ENCODE data around the gene IWS1.
A peak's percentile ranks its signal among the peaks of the same experiment; 100 is the strongest.
"Not testable (repeated sequence)": the region's sequence is repeated elsewhere in the genome, so short reads cannot be mapped to it uniquely, and the experiment has no call there.

The IWS1 gene

DNA sequence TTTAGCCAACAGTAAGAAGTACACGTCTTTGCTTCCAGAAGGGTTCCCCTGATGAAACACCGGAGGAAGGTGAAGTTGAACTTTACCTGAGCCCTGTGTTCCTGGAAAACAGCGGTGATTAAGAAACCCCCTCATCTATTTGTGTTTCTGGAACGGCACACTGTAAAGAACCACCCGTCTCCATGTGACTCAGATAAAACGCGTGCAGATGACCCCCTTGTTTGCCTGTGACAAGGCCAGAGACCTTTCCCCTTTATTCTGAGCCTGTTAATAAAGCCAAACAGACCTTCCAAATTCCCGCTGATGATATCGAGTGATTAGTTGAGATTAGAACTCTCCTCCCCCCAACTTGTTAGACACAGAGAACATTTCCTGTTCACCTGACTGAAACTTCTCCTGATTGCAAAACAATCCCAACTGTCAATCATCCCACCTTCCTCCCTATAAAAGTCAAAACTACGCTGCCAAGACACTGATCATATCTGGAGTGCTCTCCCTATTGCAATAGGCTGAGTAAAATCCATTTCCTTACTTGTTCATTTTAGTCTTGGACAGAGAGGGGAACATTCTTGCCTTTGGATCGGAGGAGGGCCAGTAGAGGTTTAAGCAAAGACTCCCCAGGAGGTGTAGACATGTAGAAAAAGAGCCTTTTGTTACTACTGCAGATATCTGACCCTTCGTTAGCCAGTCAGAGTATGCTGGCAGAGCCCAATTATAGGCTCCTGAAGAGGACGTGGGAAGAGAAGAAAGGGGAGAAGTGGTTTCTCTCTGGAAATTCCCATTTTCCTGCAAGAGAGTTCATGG, 914 bp upstream of the IWS1 start:
- no peak for DNase-seq (ENCODE audit: low spot score)

GRCh38 chr2:127525691-127526131, 578 bp downstream of the IWS1 start:
- peak; percentile 50 for DNase-seq (ENCODE audit: low spot score)

GRCh38 chr2:127524198-127524834, 2.0 kb downstream of the IWS1 start:
- DNase-seq (ENCODE audit: low spot score): not testable (repeated sequence)

GRCh38 chr2:127523269-127523939, 2.9 kb downstream of the IWS1 start:
- DNase-seq (ENCODE audit: low spot score): no peak

GRCh38 chr2:127520424-127520823, 5.9 kb downstream of the IWS1 start:
- DNase-seq (ENCODE audit: low spot score): no peak

DNA sequence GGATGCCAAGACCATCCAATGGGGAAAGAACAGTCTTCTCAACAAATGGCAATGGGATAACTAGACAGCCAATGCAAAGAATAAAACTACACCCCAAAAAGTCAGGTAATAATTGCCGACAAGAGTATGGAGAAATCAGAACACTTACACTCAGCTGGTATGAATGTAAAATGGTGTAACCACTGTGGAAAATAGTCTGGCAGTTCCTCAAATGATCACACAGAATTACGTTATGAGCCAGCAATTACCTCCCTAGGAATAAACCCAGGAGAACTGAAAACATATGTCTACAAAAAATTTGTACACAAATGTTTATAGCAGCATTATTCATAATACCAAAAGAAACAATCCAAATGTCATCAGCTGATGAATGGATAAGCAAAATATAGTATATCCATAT, 8.8 kb downstream of the IWS1 start:
- no peak for DNase-seq (ENCODE audit: low spot score)

DNA sequence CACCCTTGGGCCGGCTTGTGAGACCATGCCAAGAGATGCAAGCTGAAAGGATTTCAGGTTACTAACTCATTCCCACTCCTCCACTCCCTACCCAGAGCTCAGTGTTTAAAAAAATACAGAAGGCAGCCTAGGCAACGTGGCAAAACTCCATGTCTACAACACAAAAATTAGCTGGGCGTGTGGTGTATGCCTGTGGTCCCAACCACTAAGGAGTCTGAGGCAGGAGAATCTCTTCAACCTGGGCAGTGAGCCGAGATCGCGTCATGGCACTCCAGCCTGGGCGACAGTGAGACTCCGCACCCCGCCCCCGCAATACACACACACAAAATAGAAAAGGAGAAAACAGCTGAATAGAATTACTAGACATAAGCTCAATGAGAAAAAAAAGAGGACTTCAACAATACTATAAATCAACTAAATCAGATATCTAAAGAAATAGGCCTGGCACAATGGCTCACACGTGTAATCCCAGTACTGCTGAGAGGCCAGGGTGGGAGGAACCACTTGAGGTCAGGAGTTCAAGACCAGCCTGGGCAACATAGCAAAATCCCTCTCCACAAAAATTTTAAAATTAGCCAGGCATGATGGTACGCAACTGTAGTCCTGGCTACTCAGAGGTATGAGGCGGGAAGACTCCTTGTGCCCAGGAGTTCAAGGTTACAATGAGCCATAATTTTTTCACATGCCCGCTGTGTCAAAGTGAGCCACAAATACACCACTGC, 10.1 kb downstream of the IWS1 start:
- peak; percentile 78 for DNase-seq (ENCODE audit: low spot score)

DNA sequence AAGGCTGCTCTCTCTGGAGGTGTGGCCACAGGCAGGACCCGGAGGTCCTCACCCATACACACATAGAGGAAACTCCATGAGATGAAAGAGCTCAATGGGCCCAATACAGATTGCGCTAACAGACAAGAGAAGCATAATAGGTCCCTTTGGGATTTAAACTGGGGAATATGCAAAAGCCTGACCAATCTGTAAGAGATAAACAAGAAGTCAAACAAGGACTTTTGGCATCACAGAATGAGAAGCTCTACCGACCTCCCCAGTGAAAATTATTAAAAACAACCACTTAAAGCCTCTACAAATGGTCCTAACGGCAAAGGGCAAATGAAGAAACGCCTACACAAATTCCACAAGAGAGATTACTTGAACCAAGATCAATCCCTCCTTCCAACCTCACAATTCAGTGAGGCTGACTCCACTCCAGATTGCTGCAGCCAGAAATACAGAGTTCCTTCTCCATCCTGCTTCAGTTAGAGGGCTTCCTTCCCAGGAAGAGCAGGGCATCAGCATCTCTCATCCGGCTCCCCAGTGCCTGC, 10.8 kb downstream of the IWS1 start:
- DNase-seq (ENCODE audit: low spot score): no peak

DNA sequence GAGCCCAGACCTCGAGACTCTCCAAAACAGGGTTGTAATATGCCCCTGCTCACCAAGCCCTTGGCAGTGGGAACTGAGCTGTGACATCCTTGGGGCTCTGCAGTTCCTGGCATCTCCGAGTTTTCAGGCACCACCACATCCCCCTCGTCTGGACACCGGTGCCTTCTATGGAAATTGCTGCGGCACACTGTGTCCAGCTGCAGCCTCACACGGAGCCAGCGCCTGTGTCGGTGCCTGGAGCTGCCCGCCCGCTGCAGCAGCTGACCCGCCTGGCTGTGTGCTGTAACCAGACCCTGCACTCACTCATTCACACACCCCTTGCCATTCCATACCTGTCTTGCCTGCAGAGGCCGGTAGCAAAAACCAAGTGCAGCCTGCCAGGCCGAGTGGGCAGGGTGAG, 11.8 kb downstream of the IWS1 start:
- no peak for DNase-seq (ENCODE audit: low spot score)

- no peak for DNase-seq (ENCODE audit: low spot score)
Observed at GRCh38 chr2:127514076-127514475, 12.2 kb downstream of the IWS1 start.

- DNase-seq (ENCODE audit: low spot score): no peak
Observed at GRCh38 chr2:127512362-127512761, 13.9 kb downstream of the IWS1 start.

DNA sequence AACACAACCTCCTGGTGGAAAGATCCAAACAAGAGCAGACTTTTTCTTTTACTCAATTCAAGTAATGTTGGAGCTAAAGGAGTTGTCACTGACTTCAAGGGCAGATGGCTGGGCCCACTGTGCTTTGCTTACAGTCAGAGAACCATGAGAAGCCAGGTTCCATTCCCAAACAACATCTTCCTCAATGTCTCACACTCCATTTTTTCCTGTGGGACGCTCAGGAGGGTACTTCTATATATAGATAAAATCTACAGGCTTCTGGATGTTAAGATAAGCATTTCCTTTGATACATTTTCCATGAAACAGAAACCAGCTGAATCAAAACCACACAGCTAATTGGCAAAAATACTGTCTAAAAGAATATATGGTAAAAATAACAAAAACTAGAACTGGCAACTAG, 14.4 kb downstream of the IWS1 start:
- no peak for DNase-seq (ENCODE audit: low spot score)

- no peak for DNase-seq (ENCODE audit: low spot score)
Observed at GRCh38 chr2:127511090-127511695, 15.1 kb downstream of the IWS1 start.

DNA sequence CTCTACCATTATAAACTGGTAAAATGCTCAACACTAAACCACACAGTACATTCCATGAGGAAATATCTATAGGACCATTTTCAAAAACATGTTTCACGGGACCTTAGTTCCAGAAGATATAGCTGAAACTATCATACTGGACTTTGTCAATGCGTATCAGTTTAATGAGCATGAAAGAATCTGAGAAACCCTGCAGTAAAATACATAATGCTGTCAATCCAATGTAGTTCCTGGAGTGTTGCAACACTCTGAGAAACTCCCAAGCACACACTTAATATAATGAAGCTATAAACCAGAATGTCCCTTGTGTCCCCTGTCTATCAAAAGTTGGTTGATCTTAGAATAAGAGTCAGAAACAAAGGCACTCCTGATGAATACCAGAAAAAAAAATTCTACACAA, 16.2 kb downstream of the IWS1 start:
- DNase-seq (ENCODE audit: low spot score): no peak

GRCh38 chr2:127508631-127509034, 17.7 kb downstream of the IWS1 start:
- peak; percentile 91 for DNase-seq (ENCODE audit: low spot score)

DNA sequence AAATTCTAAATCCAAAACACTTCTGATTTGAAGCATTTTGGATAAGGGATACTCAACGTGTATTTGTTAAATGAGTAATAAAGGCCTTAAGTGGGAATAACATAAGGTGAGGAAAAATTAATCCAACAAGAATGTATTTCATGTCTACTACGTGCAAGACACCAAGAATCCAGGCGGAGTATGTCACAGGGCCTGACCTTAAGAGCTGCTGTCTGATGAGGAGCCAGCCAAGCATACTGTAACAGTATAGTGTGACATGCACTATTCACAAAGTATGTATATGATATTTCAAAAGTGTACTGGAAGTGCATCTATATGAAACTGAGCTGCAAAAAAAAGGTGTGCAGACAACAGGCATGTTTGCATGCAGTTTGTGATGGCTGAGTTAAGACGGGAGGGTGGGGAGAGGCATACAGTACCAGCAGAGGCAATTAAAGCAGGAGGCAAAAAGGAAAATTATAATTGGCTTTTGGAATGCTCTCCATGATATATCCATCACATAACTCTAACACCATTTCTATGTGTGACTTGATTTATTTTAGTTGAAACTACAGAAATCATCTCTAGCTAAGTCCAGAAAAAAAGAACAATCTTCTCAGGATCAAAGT, 18.2 kb downstream of the IWS1 start:
- DNase-seq (ENCODE audit: low spot score): no peak

GRCh38 chr2:127506510-127506909, 19.8 kb downstream of the IWS1 start:
- no peak for DNase-seq (ENCODE audit: low spot score)

- no peak for DNase-seq (ENCODE audit: low spot score)
Observed at GRCh38 chr2:127504552-127505430, 21.5 kb downstream of the IWS1 start.

DNA sequence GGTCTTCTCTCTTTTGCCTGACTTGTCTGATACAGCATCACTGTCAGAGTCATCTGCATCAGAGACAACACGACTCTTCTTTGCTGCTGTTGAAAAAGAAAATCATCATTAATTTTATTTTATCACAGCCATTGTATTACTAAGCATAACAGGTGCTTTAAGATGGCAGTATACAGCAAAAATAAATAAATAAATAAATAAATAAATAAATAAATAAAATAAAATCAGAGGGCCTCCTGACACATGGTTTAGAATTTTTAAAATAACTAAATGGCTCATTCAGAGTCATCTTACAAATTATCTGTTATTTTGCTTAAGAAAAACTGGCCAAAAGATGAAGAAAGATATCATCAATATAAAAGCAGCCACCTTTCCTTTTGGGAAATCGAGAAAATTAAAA, 22.8 kb downstream of the IWS1 start:
- DNase-seq (ENCODE audit: low spot score): no peak

DNA sequence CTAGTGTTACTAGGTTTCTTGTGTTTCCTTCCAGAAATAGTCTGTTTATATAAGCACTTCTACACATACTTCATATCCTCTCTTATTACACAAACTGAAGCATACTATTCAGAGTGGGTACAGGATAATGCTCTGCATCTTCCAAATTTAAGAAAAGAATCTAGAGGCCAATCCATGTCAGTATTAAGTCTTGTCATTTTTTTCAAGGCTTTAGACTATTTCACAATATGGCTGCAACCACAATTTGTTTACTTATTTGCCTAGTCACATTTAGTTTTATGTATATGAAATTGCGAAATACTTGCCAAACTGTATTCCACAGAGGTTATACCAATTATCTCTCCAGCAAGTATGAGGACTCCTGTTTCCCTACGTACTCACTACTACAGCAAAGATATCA, 27.9 kb downstream of the IWS1 start:
- no peak for DNase-seq (ENCODE audit: low spot score)
